AG09319 (cell line): ENCODE results near the gene ACSS3.

Experiments
- DNase-seq: peaks from one replicate; pipeline ENCODE4 v3.0.0-alpha.2; 2010; ENCODE audit warnings: low read depth; ENCODE audit errors: extremely low read depth
- CTCF ChIP-seq: IDR thresholded peaks from 2 replicates; pipeline ENCODE4 v1.5.1; 2011; ENCODE audit warnings: low read depth, mild to moderate bottlenecking, inconsistent platforms, low read length, moderate library complexity

ACSS3 gene

GRCh38 chr12:81084811-81085350 lies 7.0 kb downstream of the ACSS3 start:
- DNase-seq = no peak
- TF ChIP-seq CTCF = no peak

GRCh38 chr12:81085832-81086231 lies 8.0 kb downstream of the ACSS3 start:
- no peak for TF ChIP-seq CTCF
- DNase-seq = no peak

- no peak for DNase-seq
- TF ChIP-seq CTCF = no peak
Observed at GRCh38 chr12:81086342-81086741, 8.5 kb downstream of the ACSS3 start.

GRCh38 chr12:81088221-81088620 lies 10.3 kb downstream of the ACSS3 start:
- no peak for DNase-seq
- no peak for TF ChIP-seq CTCF

- no peak for DNase-seq
- TF ChIP-seq CTCF = no peak
Observed at GRCh38 chr12:81089412-81089811, 11.5 kb downstream of the ACSS3 start.

GRCh38 chr12:81092053-81092452 lies 14.2 kb downstream of the ACSS3 start:
- TF ChIP-seq CTCF = no peak
- DNase-seq = no peak

- DNase-seq = no peak
- no peak for TF ChIP-seq CTCF
Observed at GRCh38 chr12:81094718-81095360, 17.0 kb downstream of the ACSS3 start.
